Heart left ventricle (tissue), 13 donors: ENCODE measurements around the gene CD96.

Source experiments
- CTCF ChIP-seq, 12 donors: fragments of 200-600 bp; sonication (generic) in 4 of 12; IDR thresholded peaks; one replicate each; pipeline versions ENCODE4 v1.5.0 to v1.8.0; 2018 to 2022; ENCODE audit warnings: antibody characterized with exemption in 12 of 12, mild to moderate bottlenecking in 5 of 12
- POLR2A ChIP-seq, 2 donors: fragments of 450-650 bp; IDR thresholded peaks; one replicate each; pipeline ENCODE4 v1.6.1; 2017; ENCODE audit warnings: antibody characterized with exemption in 2 of 2, mild to moderate bottlenecking in 2 of 2, moderate library complexity in 2 of 2
- donor health status: ischemic (EF 13 %, LVEDD 7.1; RV severe dilation, severe dysfunction).
- donor health status: DM: no; HTN: yes; CAD: no.
- donor health status: DM: no; HTN: no; CAD: no.
- donor health status: ischemic (EF 25% LVEDD 6.9; RV normal size, moderate dysfunction).
- donor health status: ischemic (EF 25% LVEDD 5.7; RV mildly dilated, moderate dysfunction).
- donor health status: ischemic (EF 35%, LVEDD 5.7; RV mildly dilated, moderate dysfunction).
- donor health status: nonischemic (EF 11% LVEDD 7.7; RV severe dilation, severe dysfunction).
- donor health status: DM: yes; HTN: yes; CAD: no.
- donor health status: PGD.
- donor health status: ischemic (EF 29% LVEDD 5.4; RV normal size, mild dysfunction).
- donor health status: nonischemic (EF 23%, LVEDD 6.1; RV moderate dilation, normal function).

- TF ChIP-seq POLR2A (IDR thresholded peaks at IDR 0.05) = no peak
- no peak for TF ChIP-seq CTCF (IDR thresholded peaks at IDR 0.05)
Measured at GRCh38 chr3:111498022-111498421, 44.0 kb upstream of the CD96 start.
